TTC549 (cell line): ENCODE results near the gene RASGRF2.
"Not testable (repeated sequence)": the region's sequence is repeated elsewhere in the genome, so short reads cannot be mapped to it uniquely, and the experiment has no call there.

Experiments used
- FAIRE-seq: peaks from 2 replicates; lab custom pipeline; 2012; peaks lifted over from hg19 to GRCh38; lab: Jason Lieb, UNC

The RASGRF2 gene

GRCh38 chr5:81021951-81022687 lies 62.0 kb downstream of the RASGRF2 start:
- no peak for FAIRE-seq

GRCh38 chr5:81022688-81023084 lies 62.5 kb downstream of the RASGRF2 start:
- no peak for FAIRE-seq

- no peak for FAIRE-seq
Observed at GRCh38 chr5:81023261-81023970, 63.3 kb downstream of the RASGRF2 start.

- no peak for FAIRE-seq
Observed at GRCh38 chr5:81027481-81028058, 67.4 kb downstream of the RASGRF2 start.

GRCh38 chr5:81028888-81029287 lies 68.7 kb downstream of the RASGRF2 start:
- FAIRE-seq, result not testable (repeated sequence)

- not testable (repeated sequence) for FAIRE-seq
Observed at GRCh38 chr5:81029736-81030135, 69.6 kb downstream of the RASGRF2 start.

GRCh38 chr5:81030236-81031034 lies 70.3 kb downstream of the RASGRF2 start:
- not testable (repeated sequence) for FAIRE-seq

GRCh38 chr5:81035522-81035921 lies 75.4 kb downstream of the RASGRF2 start:
- no peak for FAIRE-seq

GRCh38 chr5:81038495-81038894 lies 78.3 kb downstream of the RASGRF2 start:
- FAIRE-seq, result no peak

GRCh38 chr5:81044868-81045267 lies 84.7 kb downstream of the RASGRF2 start:
- FAIRE-seq, result no peak

- no peak for FAIRE-seq
Observed at GRCh38 chr5:81045389-81045807, 85.2 kb downstream of the RASGRF2 start.

- FAIRE-seq, result no peak
Observed at GRCh38 chr5:81046041-81046440, 85.9 kb downstream of the RASGRF2 start.

GRCh38 chr5:81052325-81052724 lies 92.2 kb downstream of the RASGRF2 start:
- FAIRE-seq, result no peak

- not testable (repeated sequence) for FAIRE-seq
Observed at GRCh38 chr5:81053282-81053681, 93.1 kb downstream of the RASGRF2 start.

GRCh38 chr5:81058121-81058520 lies 98.0 kb downstream of the RASGRF2 start:
- no peak for FAIRE-seq

- no peak for FAIRE-seq
Observed at GRCh38 chr5:81065492-81065891, 105.3 kb downstream of the RASGRF2 start.

- FAIRE-seq, result no peak
Observed at GRCh38 chr5:81066102-81066501, 105.9 kb downstream of the RASGRF2 start.

- no peak for FAIRE-seq
Observed at GRCh38 chr5:81067406-81067805, 107.2 kb downstream of the RASGRF2 start.

- FAIRE-seq, result no peak
Observed at GRCh38 chr5:81068063-81068462, 107.9 kb downstream of the RASGRF2 start.

- FAIRE-seq, result no peak
Observed at GRCh38 chr5:81068635-81069034, 108.5 kb downstream of the RASGRF2 start.

- FAIRE-seq, result no peak
Observed at GRCh38 chr5:81069990-81070389, 109.8 kb downstream of the RASGRF2 start.

- FAIRE-seq, result no peak
Observed at GRCh38 chr5:81070571-81071255, 110.5 kb downstream of the RASGRF2 start.
